MM.1S (cell line): ENCODE data around the gene FGFRL1.

Experiments used
- EZH2 ChIP-seq: fragments of 300-600 bp; sonication (generic); optimal IDR thresholded peaks from 2 replicates; pipeline ENCODE3; 2017; ENCODE audit warnings: low read depth, mild to moderate bottlenecking, antibody characterized with exemption, low read length, mixed read lengths
- TF ChIP-seq, protein P1 (sequence below): fragments of 300-600 bp; sonication (generic); IDR thresholded peaks from 2 replicates; pipeline ENCODE4 v1.5.1; 2016; ENCODE audit warnings: antibody characterized with exemption, low read length, mixed read lengths

DNA sequence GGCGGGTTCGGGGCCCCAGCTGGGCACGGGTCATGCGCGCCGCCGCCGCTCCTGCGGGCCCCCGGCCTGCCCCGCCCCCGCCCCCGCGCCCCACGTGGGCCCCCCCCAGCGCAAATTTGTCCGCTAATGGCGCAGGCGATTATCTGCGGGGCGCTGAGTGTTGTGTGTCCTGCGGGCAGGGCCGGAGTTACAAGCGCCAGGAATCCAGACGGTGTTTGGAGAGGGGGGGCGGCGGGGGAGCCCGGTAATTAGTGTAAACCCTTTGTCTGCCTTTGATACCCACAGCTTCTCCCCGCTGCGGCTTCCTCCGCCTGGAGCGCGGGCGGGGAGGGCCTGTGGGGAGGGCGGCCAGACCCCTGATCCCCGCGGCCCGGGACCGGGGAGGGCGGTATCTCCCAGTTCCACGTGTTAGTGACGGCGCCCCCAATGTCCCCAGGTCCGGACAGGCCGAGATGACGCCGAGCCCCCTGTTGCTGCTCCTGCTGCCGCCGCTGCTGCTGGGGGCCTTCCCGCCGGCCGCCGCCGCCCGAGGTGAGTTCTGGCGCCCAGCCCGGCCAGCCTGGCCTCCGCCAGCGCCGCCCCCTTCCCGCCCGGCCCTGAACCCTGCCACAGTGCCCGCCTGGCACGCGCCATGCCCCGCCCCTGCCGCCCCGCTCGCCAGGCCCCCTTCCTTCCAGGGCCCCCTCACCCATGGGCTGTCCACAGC lies 761 bp downstream of the FGFRL1 start:
- TF ChIP-seq, protein P1, sequence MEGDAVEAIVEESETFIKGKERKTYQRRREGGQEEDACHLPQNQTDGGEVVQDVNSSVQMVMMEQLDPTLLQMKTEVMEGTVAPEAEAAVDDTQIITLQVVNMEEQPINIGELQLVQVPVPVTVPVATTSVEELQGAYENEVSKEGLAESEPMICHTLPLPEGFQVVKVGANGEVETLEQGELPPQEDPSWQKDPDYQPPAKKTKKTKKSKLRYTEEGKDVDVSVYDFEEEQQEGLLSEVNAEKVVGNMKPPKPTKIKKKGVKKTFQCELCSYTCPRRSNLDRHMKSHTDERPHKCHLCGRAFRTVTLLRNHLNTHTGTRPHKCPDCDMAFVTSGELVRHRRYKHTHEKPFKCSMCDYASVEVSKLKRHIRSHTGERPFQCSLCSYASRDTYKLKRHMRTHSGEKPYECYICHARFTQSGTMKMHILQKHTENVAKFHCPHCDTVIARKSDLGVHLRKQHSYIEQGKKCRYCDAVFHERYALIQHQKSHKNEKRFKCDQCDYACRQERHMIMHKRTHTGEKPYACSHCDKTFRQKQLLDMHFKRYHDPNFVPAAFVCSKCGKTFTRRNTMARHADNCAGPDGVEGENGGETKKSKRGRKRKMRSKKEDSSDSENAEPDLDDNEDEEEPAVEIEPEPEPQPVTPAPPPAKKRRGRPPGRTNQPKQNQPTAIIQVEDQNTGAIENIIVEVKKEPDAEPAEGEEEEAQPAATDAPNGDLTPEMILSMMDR = no peak
- TF ChIP-seq EZH2 = no peak
